GM12892 (cell line): ENCODE results near the gene ARHGEF4.

Source experiments
- POLR2A ChIP-seq: IDR thresholded peaks from 2 replicates; pipeline ENCODE4 v1.6.1; 2011; ENCODE audit warnings: low read depth, low read length, control low read depth
- POLR2AphosphoS5 ChIP-seq: IDR thresholded peaks from 2 replicates; pipeline ENCODE4 v1.6.1; 2011; ENCODE audit warnings: low read depth, low read length, control low read depth
- TAF1 ChIP-seq: IDR thresholded peaks from 2 replicates; pipeline ENCODE4 v1.6.1; 2011; ENCODE audit warnings: low read depth, mild to moderate bottlenecking, control low read depth, low read length, borderline replicate concordance

DNA sequence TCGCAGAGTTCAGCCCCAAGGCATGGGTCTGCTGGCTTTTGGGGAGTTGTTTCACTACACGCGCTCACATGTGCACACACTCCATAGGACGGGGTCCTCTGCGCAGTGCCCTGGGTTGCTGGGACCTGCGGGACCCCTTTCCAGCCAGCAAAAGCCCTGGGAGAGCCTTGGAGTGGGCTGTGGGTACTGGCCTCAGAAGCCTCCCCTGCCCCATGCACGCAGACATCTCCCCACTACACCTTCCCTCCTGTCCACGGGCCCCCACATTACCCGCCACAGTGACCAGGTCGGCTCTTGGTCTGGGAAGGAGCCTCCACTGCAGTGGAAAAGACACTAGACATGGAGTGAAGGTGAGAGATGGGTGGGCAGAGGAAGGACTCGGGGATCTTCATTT is 208.0 kb downstream of the ARHGEF4 start:
- TF ChIP-seq POLR2AphosphoS5: no peak
- no peak for TF ChIP-seq TAF1
- TF ChIP-seq POLR2A: no peak
